ENCODE measurements around the gene ZBTB20. TPM values are rescaled to one million over a fixed set of nuclear protein-coding genes. Genes with fewer than 3 reads are reported as not detected.

ZBTB20 gene
- total RNA-seq, 4 donors from 2014 or later = 148 to 242 (median 188) TPM

- no peak overlapping the region for H3K4me3 ChIP-seq (replicated peaks in 1 of 3)
- TF ChIP-seq CTCF (IDR thresholded peaks at IDR 0.05) (no peak), POLR2A (IDR thresholded peaks at IDR 0.05) (no peak)
- 87 to 94% methylated on average over 1 of the region's 1 CpG for WGBS, 2 donors
- H3K36me3 ChIP-seq = no peaks in the 10 kb centered on the region
- H3K27me3 ChIP-seq = no peaks in the 10 kb centered on the region
- no peak overlapping the region for H3K27ac ChIP-seq
- DNase-seq = no peak
- intact Hi-C loops (cut with DNase I) = no loop called here
- no peaks in the 10 kb centered on the region for H3K9me3 ChIP-seq
- peaks cover 16 to 21% of the 10 kb centered on the region in 2 donors for H3K4me1 ChIP-seq
Measured at GRCh38 chr3:114873591-114873990, 273.5 kb downstream of the ZBTB20 start.

- DNase-seq = no peak
- Histone ChIP-seq H3K27me3 (no peaks in the 10 kb centered on the region), H3K36me3 (no peaks in the 10 kb centered on the region), H3K9me3 (no peaks in the 10 kb centered on the region), H3K4me1 (peaks cover 15 to 21% of the 10 kb centered on the region in 2 donors), H3K27ac (no peak overlapping the region), H3K4me3 (replicated peaks in 1 of 3) (no peak overlapping the region)
- TF ChIP-seq POLR2A (IDR thresholded peaks at IDR 0.05) (no peak), CTCF (IDR thresholded peaks at IDR 0.05) (no peak)
- WGBS, 2 donors = 74 to 77% methylated on average over 1 of the region's 1 CpG
- intact Hi-C loops (cut with DNase I) = no loop called here
Measured at GRCh38 chr3:114872588-114872987, 274.5 kb downstream of the ZBTB20 start.

GRCh38 chr3:114872050-114872449 is 275.0 kb downstream of the ZBTB20 start:
- WGBS, 2 donors = 73 to 76% methylated on average over 1 of the region's 1 CpG
- DNase-seq = no peak
- Histone ChIP-seq H3K9me3 (no peaks in the 10 kb centered on the region), H3K4me3 (replicated peaks in 1 of 3) (no peak overlapping the region), H3K36me3 (no peaks in the 10 kb centered on the region), H3K27ac (no peak overlapping the region), H3K27me3 (no peaks in the 10 kb centered on the region), H3K4me1 (peaks cover 15 to 21% of the 10 kb centered on the region in 2 donors)
- TF ChIP-seq CTCF (IDR thresholded peaks at IDR 0.05) (no peak), POLR2A (IDR thresholded peaks at IDR 0.05) (no peak)
- intact Hi-C loops (cut with DNase I) = no loop called here

- no peak for DNase-seq
- H3K4me1 ChIP-seq = peaks cover 9 to 18% of the 10 kb centered on the region in 2 donors
- TF ChIP-seq POLR2A (IDR thresholded peaks at IDR 0.05) = no peak
- no peak for TF ChIP-seq CTCF (IDR thresholded peaks at IDR 0.05)
- no peak overlapping the region for H3K4me3 ChIP-seq (replicated peaks in 1 of 3)
- H3K36me3 ChIP-seq = no peaks in the 10 kb centered on the region
- intact Hi-C loops (cut with DNase I) = no loop called here
- WGBS, 2 donors = 93 to 98% methylated on average over 4 of the region's 4 CpGs
- H3K27me3 ChIP-seq = no peaks in the 10 kb centered on the region
- no peak overlapping the region for H3K27ac ChIP-seq
- no peaks in the 10 kb centered on the region for H3K9me3 ChIP-seq
Measured at GRCh38 chr3:114867835-114868503, 279.1 kb downstream of the ZBTB20 start.

GRCh38 chr3:114867359-114867758 is 279.7 kb downstream of the ZBTB20 start:
- no peak for DNase-seq
- no peaks in the 10 kb centered on the region for H3K9me3 ChIP-seq
- H3K4me1 ChIP-seq = peaks cover 6 to 15% of the 10 kb centered on the region in 2 donors
- no peak overlapping the region for H3K4me3 ChIP-seq (replicated peaks in 1 of 3)
- no peak overlapping the region for H3K27ac ChIP-seq
- WGBS, 2 donors = 93 to 95% methylated on average over 6 of the region's 6 CpGs
- no peaks in the 10 kb centered on the region for H3K36me3 ChIP-seq
- TF ChIP-seq POLR2A (IDR thresholded peaks at IDR 0.05) (no peak), CTCF (IDR thresholded peaks at IDR 0.05) (no peak)
- intact Hi-C loops (cut with DNase I) = no loop called here
- H3K27me3 ChIP-seq = no peaks in the 10 kb centered on the region

Measured in thyroid gland (tissue), 4 donors.